ENCODE results near the gene CDKN2A.
"Not testable (repeated sequence)": the region's sequence is repeated elsewhere in the genome, so short reads cannot be mapped to it uniquely, and the experiment has no call there.

The CDKN2A gene

DNA sequence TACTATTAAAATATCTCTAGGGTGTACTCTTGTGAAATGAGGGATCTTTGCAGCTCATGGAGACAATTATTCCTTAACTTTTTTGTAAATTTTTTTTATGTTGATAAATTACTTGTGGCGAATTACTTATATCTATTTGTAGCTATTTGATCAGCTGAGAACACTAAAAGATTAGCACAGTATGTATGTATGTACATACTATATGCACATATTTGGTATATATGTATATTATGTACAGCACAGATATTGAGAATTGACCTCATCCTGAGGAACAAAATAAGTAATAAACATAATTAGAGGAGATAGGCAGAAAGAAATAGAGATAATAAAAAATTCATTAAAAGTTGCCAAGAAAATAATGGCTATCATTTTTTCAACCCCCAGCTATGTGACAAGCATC lies 11.8 kb downstream of the CDKN2A start:
- no peak for DNase-seq (ENCODE audit: low read depth)

DNA sequence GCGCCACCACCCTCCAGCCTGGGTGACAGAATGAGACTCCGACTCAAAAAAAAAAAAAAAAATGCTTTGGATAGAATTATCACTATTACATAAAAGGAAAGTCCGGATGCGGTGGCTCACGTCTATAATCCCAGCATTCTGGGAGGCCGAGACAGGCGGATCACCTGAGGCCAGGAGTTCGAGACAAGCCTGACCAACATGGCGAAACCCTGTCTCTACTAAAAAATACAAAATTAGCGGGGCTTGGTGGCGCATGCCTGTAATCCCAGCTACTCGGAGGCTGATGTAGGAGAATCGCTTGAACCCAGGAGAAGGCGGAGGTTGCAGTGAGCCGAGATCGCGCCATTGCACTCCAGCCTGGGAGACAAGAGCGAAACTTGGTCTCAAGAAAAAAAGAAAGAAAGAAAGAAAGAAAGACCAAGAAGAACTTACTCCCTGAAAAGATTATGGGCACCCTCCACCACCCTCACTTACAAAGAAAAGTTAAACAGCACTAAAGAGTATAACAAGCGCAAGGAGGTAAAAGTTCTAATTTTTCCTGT lies 17.8 kb downstream of the CDKN2A start:
- no peak for DNase-seq (ENCODE audit: low read depth)

DNA sequence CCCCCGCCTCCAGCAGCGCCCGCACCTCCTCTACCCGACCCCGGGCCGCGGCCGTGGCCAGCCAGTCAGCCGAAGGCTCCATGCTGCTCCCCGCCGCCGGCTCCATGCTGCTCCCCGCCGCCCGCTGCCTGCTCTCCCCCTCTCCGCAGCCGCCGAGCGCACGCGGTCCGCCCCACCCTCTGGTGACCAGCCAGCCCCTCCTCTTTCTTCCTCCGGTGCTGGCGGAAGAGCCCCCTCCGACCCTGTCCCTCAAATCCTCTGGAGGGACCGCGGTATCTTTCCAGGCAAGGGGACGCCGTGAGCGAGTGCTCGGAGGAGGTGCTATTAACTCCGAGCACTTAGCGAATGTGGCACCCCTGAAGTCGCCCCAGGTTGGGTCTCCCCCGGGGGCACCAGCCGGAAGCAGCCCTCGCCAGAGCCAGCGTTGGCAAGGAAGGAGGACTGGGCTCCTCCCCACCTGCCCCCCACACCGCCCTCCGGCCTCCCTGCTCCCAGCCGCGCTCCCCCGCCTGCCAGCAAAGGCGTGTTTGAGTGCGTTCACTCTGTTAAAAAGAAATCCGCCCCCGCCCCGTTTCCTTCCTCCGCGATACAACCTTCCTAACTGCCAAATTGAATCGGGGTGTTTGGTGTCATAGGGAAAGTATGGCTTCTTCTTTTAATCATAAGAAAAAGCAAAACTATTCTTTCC lies 19.3 kb downstream of the CDKN2A start:
- DNase-seq (ENCODE audit: low read depth) = no peak

DNA sequence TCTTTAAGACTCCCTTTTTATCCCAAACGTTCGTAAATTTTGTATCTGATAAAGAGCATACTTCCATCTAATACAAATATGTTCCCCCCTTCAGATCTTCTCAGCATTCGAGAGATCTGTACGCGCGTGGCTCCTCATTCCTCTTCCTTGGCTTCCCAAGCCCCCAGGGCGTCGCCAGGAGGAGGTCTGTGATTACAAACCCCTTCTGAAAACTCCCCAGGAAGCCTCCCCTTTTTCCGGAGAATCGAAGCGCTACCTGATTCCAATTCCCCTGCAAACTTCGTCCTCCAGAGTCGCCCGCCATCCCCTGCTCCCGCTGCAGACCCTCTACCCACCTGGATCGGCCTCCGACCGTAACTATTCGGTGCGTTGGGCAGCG lies 19.9 kb downstream of the CDKN2A start:
- DNase-seq (ENCODE audit: low read depth) = no peak

DNA sequence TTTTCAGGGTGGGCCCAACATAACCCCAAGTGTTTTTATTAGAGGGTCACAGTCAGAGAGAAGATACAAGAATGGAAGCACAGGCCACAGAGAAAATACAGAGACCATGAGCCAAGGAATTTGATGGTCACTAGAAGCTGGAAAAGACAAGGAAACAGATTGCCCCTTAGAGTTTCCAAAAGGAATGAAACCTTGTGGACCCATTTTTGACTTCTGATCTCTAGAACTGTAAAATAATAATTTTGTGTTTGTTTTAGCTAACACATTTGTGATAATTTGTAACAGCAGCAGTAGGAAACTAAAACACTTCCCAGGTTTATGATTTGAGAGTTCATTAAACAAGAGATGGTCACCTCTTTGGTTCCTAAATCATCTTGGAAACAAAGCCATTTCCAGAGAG lies 21.8 kb downstream of the CDKN2A start:
- no peak for DNase-seq (ENCODE audit: low read depth)

DNA sequence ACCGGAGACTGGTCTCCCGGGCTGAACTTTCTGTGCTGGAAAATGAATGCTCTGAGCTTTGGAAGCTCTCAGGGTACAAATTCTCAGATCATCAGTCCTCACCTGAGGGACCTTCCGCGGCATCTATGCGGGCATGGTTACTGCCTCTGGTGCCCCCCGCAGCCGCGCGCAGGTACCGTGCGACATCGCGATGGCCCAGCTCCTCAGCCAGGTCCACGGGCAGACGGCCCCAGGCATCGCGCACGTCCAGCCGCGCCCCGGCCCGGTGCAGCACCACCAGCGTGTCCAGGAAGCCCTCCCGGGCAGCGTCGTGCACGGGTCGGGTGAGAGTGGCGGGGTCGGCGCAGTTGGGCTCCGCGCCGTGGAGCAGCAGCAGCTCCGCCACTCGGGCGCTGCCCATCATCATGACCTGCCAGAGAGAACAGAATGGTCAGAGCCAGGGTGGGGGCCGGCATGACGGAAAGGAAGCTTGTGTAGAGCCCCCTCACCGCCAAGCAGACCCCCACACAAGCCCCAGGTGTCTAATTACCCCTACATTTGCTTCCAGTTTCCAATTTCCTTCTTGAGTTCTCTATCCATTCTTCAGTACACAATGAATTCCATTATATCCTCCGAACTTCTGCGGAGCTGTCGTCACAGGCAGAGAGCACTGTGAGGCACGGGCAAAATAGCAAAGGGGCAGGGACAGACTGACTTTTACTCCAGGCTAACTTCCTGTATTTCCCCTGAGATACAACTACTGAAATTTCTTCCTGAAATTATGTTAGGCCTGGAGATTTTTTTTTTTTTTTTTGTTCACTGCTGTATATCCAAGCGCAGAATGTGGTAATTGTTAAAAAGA lies 23.2 kb downstream of the CDKN2A start:
- DNase-seq (ENCODE audit: low read depth) = no peak

DNA sequence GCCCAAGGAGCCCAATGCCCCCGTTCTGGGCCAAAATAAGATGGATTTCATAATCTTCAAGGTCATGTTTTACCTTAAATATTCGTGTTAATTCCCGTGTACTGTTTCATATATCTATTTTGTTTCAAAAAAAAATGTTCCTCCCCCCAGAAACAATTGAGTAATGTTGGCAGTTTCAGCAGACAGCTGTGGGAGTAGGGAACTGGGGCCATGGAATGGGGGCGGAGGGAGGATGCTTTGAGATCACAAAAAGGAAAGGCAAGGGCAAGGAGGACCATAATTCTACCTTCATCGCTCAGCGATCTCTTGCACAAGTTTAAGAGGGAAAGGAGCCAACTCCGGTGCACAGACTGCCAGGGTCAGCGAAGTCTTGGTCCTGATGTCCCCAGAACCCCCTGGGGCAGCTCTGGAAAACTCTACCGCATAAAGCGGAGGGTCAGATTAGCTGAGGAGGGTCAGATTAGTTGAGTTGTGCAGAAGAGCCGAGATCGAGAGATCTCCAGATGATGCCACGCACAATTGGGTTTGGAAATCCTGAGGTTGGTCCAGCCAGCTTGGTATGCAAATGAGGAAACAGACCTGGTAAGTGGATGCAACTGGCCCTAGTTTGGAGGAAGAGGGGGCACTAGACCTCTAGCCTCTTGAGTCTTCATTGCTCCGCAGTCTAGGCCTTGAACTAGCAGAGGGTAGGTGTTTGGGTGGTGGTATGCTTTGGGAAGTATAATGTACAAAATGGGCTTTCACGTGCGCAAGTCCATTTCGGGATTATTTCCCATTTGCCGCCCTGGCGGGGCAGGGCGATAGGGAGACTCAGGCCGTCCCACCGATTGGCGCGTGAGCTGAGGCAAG lies 24.0 kb downstream of the CDKN2A start:
- DNase-seq (ENCODE audit: low read depth) = no peak

DNA sequence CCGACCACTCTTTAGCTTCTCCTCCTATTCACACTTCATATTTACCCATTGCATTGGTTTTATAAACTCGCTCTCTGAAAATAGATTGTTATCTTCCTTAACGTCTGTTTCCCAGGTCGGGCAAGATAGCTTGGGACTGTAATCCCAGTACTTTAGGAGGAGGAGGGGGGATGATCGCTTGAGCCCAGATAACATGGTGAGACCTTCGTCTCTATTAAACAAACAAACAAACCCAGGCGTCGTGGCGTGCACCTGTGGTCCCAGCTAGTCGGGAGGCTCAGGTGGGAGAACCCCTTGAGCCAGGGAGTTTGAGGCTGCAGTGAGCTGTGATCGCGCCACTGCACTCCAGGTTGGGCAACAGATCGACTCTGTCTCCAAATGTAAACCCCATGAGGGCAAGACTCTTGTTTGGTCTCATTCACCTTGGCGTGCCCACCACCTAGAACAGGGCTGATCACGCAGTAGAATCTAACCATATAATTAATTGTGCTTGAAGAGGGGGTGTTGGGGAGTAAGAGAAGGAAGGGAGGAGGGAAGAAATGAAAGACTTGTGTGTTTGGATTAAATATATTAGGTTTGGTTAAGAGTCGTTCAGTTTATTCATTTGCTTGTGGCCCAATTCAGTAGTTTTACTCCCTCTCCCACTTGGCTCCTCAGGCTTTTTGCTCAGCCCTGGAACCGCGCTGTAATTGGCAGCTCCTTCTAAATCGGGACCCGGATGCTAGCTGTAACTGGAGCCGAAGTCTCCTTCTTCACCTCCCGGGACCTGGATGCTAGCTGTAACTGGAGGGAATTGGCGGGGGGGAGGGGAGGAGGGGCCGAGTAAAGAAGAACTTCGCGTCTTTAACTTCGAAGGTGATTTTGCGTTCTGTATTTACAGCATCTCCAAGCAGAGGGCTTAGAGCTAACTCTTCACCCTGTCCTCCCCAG lies 24.9 kb downstream of the CDKN2A start:
- DNase-seq (ENCODE audit: low read depth) = no peak

DNA sequence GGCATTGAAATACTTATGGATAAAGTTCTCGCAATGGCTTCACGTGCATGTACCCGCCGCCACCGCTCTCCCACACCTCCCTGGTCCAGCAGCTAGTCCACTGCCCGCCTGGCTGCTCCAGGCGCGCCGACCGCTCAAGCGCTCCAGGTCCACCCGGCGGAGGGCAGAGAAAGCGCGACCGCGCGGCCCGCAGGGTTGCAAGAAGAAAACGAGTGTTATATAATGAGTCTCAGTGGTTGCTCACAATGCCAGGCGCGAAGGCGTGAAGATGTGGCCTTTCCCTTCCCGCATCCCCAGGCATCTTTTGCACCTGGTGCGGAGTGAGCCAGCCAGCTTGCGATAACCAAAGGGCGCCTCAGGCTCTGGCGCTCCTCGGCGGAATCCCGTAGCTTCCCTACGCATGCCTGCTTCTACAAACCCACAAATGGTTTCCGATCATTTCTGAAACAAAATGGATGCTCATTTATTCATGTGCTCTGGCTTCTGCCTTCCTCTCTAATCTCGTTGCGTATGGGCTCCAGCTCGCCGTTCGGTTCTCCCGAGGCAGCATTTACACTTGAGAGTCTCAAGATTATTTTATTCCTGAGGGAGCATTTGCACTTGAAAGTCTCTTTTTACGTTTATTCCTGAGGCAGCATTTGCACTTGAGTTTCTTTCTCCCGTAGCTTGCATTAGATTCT lies 25.7 kb downstream of the CDKN2A start:
- no peak for DNase-seq (ENCODE audit: low read depth)

DNA sequence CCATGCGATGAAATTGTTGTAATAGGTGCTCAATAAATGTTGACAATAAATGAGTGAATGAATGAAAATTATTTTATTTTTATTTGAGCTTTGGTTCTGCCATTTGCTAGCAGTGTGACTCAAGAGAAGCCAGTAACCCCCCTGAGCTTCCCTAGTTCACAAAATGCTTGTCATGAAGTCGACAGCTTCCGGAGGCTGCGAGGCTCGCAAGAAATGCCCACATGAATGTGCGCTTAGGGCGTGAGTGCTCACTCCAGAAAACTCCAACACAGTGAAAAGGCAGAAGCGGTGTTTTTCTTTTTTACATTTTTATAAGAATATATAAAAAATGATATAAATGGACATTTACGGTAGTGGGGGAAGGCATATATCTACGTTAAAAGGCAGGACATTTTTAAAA lies 26.5 kb downstream of the CDKN2A start:
- DNase-seq (ENCODE audit: low read depth) = no peak

DNA sequence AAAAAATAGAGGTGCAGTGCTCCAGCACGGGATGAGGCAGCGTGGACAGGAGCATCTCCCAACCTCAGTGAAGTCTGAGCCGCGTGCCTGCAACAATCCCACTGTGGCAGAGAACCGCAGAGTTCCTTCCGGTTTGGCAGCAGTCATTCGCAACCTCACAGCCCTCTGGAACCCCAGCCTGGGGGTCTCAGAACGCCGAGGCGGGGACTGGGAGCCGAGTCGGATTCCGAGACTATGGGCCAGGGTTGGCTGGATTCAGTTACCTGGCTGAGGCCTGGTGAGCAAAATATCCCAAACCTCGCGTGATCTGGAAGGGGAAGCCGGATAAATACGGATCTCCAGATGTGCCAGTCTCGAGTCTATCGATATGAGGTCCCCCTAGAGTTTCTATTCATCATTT lies 27.0 kb downstream of the CDKN2A start:
- no peak for DNase-seq (ENCODE audit: low read depth)

DNA sequence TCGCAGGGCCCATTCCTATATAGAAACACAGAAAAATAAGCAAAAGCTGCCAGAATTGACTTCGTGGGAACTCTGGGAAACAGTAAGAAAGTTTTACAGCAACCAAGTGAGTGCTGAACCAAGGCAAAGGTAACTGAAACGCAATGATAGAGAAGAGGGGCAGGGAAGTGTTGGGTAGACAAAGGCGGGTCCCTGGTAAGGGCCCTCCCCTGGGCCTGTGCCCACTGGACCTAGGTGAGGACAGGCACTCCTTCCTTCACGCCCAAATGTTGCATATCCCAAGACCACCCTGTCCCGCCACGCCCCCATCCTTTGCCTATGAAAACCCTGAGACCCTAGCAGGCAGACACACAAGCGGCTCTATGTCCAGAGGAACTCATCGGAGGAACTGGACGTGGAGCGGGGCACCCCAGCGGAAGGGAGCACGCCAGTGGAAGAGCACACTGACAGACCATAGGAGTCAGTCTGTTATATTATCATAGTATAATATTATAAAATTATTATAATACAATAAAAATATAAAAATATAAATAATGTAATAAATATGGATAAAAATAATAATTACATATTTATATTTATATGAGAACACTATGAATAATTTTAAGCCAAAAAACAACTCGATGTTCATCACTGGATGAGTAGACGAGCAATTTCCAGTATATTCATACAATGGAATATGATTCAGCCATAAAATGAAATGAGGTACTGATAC lies 27.9 kb downstream of the CDKN2A start:
- DNase-seq (ENCODE audit: low read depth) = no peak

DNA sequence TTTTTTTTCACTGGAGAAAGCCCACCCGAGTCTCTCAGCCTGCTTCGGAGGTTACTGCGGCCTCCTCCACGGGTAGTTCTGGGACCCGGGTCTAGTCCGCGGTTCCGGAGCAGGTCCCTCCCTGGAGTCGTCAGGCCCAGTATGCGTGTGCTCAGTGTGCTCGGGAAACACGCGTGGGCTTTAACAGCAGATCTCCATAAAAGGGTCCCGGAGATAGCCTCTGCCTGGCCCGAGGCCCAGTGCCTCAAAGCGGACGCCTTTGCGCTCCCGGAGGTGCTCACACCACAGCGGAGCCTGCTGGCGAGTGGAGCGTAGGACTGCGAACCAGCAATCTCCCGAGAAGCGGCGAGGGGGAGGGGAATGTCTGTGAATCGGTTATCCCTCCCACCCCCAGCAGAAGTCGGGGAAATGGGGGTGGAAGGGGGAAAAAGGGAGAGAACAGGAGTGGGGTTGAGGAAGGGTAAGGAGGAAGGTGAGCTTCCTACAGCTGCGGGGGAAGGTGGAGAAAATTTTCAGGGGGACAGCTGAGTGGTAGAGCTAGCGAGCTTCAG lies 28.7 kb downstream of the CDKN2A start:
- no peak for DNase-seq (ENCODE audit: low read depth)

DNA sequence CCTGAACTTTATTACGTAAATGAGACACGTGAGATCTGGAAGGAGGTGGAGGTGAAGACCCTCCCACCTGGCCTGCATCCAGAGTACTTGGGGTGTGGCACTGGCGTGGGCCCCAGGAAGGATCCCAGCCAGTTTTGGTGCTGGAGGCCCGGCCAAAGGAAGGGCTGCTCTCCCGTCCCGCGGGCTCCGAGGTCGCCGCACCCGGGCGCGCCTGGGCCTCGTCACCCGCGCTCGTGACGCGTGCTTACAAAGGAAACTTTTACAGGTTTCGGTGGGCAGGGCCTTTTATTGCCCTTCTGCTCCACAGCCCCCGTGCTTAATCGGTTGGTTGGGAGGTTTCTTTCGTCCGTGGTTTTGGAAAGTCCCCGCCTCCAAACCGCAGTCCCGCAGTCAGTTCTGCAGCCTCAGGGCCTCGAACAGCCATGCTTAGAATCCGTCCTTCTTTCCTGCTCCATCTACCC lies 29.2 kb downstream of the CDKN2A start:
- DNase-seq (ENCODE audit: low read depth) = no peak

DNA sequence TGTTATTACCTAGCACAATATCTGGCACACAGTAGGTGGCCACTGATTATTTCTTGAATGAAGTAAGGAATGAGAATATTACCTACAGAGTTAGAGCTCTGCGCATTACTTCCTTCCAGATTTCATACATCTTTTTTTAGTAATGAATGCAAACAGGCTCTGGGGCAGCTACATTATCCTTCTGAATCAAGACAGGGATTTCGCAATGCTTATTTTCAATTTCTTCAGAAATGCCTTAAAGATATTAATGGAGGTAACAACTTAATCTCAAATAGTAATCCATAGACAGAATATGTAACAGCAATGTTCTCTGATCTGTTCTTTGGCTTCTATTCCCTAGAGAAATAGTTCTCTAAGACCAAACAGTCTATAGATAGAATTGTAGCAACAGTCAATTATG lies 32.6 kb downstream of the CDKN2A start:
- no peak for DNase-seq (ENCODE audit: low read depth)

DNA sequence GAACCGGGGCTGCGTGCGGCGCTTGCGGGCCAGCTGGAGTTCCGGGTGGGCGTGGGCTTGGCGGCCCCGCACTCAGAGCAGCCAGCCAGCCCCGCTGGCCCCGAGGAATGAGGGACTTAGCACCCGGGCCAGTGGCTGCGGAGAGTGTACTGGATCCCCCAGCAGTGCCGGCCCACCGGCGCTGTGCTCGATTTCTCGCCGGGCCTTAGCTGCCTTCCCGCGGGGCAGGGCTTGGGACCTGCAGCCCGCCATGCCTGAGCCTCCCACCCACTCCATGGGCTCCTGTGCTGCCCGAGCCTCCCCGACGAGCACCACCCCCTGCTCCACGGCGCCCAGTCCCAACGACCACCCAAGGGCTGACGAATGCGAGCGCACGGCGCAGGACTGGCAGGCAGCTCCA lies 34.9 kb downstream of the CDKN2A start:
- not testable (repeated sequence) for DNase-seq (ENCODE audit: low read depth)

DNA sequence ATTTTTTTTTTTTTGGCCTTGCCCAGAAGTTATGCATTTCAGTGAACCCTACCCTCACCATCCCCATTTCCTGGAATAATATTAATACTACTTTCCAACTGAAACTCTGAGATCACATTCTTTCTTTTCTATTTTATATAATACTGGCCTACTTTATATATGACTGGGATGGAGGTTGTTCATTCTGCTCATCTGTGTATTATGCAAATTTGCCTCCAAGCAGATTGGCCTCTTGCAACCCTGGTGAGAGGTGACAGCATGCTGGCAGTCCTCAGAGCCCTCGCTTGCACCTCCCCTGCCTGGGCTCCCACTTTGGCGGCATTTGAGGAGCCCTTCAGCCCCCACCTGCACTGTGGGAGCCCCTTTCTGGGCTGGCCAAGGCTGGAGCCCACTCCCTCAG lies 35.4 kb downstream of the CDKN2A start:
- no peak for DNase-seq (ENCODE audit: low read depth)

DNA sequence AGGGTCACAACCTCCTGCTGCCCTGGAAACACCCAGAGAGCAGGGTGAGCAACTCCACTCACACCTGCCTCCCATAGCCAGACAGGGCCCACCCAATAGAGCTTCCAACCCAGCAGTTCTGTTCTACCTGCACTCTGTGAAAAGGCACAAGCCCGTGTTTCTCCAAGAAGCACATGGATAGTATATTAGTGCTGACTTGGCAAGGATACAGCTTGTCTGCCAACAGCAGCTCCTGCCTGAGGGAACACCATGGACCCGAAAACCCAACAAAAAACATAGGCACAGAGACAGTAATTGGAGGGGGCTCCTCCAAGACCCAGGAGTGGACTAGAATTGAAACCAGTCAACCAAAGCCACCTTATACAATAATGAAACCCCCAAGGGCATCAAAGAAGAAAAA lies 48.6 kb downstream of the CDKN2A start:
- DNase-seq (ENCODE audit: low read depth) = no peak

DNA sequence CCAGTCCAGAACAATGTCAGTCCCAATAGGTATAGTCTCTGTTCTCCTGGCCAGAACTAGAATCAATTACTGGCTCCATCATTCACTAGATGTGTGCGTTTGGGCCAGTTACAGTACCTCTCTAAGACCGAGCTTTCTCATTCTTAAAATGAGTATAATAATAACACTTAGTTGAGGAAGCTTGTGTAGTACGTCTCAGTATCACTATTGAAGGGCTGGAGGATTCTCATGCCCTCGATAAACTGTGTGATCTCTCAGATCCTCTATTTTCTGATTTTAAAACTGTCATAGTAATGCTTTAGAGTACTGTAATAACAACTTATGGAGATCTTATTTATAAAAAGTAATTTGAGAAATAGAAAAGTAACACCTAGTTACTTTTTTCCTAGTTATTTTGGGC lies 50.7 kb downstream of the CDKN2A start:
- DNase-seq (ENCODE audit: low read depth) = no peak

Data from non-pigmented ciliary epithelial cell (primary cell).